GM06990 (cell line): ENCODE data around the gene SYT1.
A peak's percentile ranks its signal among the peaks of the same experiment; 100 is the strongest.
"Not testable (repeated sequence)": the region's sequence is repeated elsewhere in the genome, so short reads cannot be mapped to it uniquely, and the experiment has no call there.

Experiments
- DNase-seq: peaks from one replicate; pipeline ENCODE4 v3.0.0-alpha.2; 2011; ENCODE audit not compliant: insufficient read length; ENCODE audit errors: extremely low read depth
- H3K27me3 ChIP-seq: replicated peaks from 2 replicates; pipeline ENCODE4 v1.6.0; 2011; ENCODE audit warnings: low read length; ENCODE audit not compliant: control insufficient read depth, insufficient read depth
- H3K36me3 ChIP-seq: 2 replicates; pipeline ENCODE4 v1.5.1; 2011; ENCODE audit warnings: low read length; ENCODE audit not compliant: control insufficient read depth, insufficient read depth
- H3K4me3 ChIP-seq: replicated peaks from 2 replicates; pipeline ENCODE4 v1.5.1; 2011; ENCODE audit warnings: low read depth, mild to moderate bottlenecking, control low read depth, low read length
- CTCF ChIP-seq: IDR thresholded peaks from 2 replicates; pipeline ENCODE4 v1.5.1; 2011; ENCODE audit warnings: low read length, control low read depth, mild to moderate bottlenecking, inconsistent platforms; ENCODE audit not compliant: insufficient read depth, poor library complexity, severe bottlenecking

SYT1 gene

GRCh38 chr12:78864403-78864869 is at the start of gene SYT1:
Gene SYT1 (plus strand): TSS chr12:78864774.
- H3K4me3 ChIP-seq, result peak within 1 kb of the TSS; percentile 48
- no peak for TF ChIP-seq CTCF
- peak; percentile 7 for DNase-seq
- H3K27me3 ChIP-seq, result no peaks in the 10 kb centered on the region; the same call in 1 of the 2 replicates
- no peaks in the 10 kb centered on the region for H3K36me3 ChIP-seq

- DNase-seq, result no peak
- H3K4me3 ChIP-seq, result no peak overlapping the region
- no peak for TF ChIP-seq CTCF
- no peaks in the 10 kb centered on the region for H3K36me3 ChIP-seq
- H3K27me3 ChIP-seq, result no peaks in the 10 kb centered on the region
Observed at GRCh38 chr12:78818487-78818886, 46.1 kb upstream of the SYT1 start.

DNA sequence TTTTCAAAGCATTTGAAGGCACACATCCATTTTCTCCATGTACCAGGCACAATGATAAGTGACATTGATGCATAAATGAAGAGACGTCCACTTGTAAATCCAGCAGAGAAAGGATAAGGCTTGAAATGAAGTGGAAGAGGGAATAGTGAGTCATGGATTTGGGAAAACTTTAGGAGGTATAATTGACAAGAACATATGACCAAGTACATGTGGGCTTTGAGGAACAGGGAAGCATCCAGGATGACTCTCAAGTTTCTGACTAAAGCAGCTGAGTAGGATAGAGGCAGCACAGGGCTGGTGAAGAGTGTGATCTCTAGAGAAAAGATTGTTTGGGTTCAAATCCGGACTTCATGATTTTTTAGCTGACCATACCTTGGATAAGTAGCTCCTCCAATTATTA is 43.6 kb upstream of the SYT1 start:
- Histone ChIP-seq H3K27me3 (no peaks in the 10 kb centered on the region), H3K36me3 (no peaks in the 10 kb centered on the region), H3K4me3 (no peak overlapping the region)
- TF ChIP-seq CTCF, result no peak
- no peak for DNase-seq

- Histone ChIP-seq H3K36me3 (no peaks in the 10 kb centered on the region), H3K4me3 (no peak overlapping the region), H3K27me3 (no peaks in the 10 kb centered on the region)
- no peak for TF ChIP-seq CTCF
- DNase-seq, result no peak
Observed at GRCh38 chr12:78824918-78825317, 39.7 kb upstream of the SYT1 start.

DNA sequence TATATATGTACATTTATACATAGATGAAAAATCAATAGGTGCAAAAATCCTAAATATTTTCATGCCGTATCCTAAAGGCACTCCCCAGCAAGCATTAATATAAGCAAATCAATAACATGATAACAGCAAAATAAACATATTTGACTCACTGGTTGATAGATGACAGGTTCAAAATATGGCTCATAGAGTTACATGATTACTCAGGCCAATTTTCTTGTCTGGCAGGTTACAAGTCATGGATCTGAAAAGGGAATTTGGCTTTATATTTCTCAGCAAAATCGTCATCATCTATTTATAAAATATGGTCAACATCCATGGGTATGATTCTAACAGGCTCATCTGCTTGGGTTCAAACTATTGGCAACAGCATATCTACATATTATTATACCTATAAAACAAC is 34.9 kb upstream of the SYT1 start:
- Histone ChIP-seq H3K36me3 (no peaks in the 10 kb centered on the region), H3K27me3 (no peaks in the 10 kb centered on the region), H3K4me3 (no peak overlapping the region)
- no peak for DNase-seq
- TF ChIP-seq CTCF, result no peak

DNA sequence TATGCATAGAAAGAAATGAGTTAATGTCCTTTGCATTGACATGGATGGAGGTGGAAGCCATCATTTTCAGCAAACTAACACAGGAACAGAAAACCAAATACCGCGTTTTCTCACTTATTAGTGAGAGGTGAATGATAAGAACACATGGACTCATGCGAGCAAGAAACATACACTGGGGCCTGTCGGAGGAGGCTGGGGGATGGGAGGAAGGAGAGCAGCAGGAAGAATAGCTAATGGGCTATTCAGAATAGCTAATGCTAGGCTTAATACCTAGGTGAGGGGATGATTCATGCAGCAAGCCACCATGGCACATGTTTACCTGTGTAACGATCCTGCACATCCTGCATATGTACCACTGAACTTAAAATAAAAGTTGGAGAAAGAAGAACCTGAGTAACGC is 29.1 kb upstream of the SYT1 start:
- no peak for DNase-seq
- H3K36me3 ChIP-seq, result no peaks in the 10 kb centered on the region
- H3K4me3 ChIP-seq, result no peak overlapping the region
- H3K27me3 ChIP-seq, result no peaks in the 10 kb centered on the region
- no peak for TF ChIP-seq CTCF

- not testable (repeated sequence) for H3K36me3 ChIP-seq, H3K4me3 ChIP-seq, H3K27me3 ChIP-seq, DNase-seq
Observed at GRCh38 chr12:78840518-78841019, 24.0 kb upstream of the SYT1 start.
